ENCODE data around the gene MEGF10. TPM values are rescaled to one million over a fixed set of nuclear protein-coding genes. Genes with fewer than 3 reads are reported as not detected.

The MEGF10 gene
- total and polyA plus RNA-seq, 5 experiments from 2014 or later, result 0.22 TPM; not detected in 4

- POLR2A ChIA-PET, result no interaction called here
Observed at GRCh38 chr5:127363403-127363802, 72.8 kb downstream of the MEGF10 start.

DNA sequence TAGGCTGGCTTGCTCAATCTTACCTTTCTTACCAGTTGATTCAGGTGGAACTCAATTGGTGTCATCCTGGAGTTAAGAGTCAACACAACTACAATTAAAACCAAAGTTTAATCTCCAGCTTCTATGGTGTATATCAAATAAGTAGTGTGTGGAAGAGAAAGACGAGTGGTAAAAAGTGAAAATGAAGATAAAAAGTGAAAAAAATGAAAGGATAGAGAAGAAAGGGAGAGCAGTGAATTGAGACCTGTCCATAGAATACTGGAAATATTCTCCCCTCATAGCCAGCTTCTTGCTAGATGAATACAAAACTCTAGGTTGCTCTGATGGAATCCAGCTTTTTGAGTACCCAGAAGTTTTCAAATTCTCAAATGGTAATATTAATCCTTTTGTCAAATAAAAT lies 76.4 kb downstream of the MEGF10 start:
- no peak for DNase-seq
- Mint-ChIP-seq H3K9me3 (no peaks in the 10 kb centered on the region), H3K27me3 (peaks cover 10 to 24% (median 12%) of the 10 kb centered on the region in 5 donors), H3K4me1 (no peaks in the 10 kb centered on the region), H3K27ac (no peak overlapping the region), H3K36me3 (no peaks in the 10 kb centered on the region), H3K4me3 (no peak overlapping the region)
- ATAC-seq, result no peak
- POLR2A ChIA-PET, result no interaction called here

More at GRCh38 chr5:127363403-127363802, 72.8 kb downstream of the MEGF10 start:
- H3K27me3 Mint-ChIP-seq, result peaks cover 10 to 25% (median 12%) of the 10 kb centered on the region in 5 donors
- H3K9me3 Mint-ChIP-seq, result no peaks in the 10 kb centered on the region
- DNase-seq (no peak), ATAC-seq (no peak)
- H3K4me3 Mint-ChIP-seq, result no peak overlapping the region
- H3K27ac Mint-ChIP-seq, result no peak overlapping the region
- H3K36me3 Mint-ChIP-seq, result no peaks in the 10 kb centered on the region
- no peaks in the 10 kb centered on the region for H3K4me1 Mint-ChIP-seq

- H3K27me3 Mint-ChIP-seq, result peaks cover 10 to 24% (median 12%) of the 10 kb centered on the region in 5 donors
- no peaks in the 10 kb centered on the region for H3K4me1 Mint-ChIP-seq
- H3K27ac Mint-ChIP-seq, result no peak overlapping the region
- no peak for DNase-seq
- no peaks in the 10 kb centered on the region for H3K9me3 Mint-ChIP-seq
- H3K4me3 Mint-ChIP-seq, result no peak overlapping the region
- POLR2A ChIA-PET, result no interaction called here
- no peak for ATAC-seq
- no peaks in the 10 kb centered on the region for H3K36me3 Mint-ChIP-seq
Observed at GRCh38 chr5:127367946-127368465, 77.4 kb downstream of the MEGF10 start.

DNA sequence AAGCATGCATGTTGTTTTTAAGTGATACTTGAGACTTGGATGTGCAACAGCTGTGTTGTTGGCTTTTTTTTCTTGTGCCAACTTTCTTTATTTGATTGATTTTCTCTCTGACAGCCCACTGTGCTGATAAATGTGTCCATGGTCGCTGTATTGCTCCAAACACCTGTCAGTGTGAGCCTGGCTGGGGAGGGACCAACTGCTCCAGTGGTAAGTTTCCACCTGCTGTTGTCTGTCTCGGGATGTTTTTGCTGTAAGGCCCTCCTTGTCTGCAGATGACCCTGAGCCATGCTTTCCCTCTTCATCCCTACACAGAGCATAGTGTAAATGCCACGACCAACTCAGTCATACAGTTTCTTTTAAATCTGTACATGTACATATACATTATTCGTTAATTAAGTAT lies 79.2 kb downstream of the MEGF10 start:
- Mint-ChIP-seq H3K27ac (no peak overlapping the region), H3K36me3 (peaks cover 0 to 3% (median 0%) of the 10 kb centered on the region in 3 donors), H3K9me3 (peaks cover 0 to 9% (median 0%) of the 10 kb centered on the region in 9 donors), H3K27me3 (peaks cover 7 to 17% (median 10%) of the 10 kb centered on the region in 5 donors), H3K4me1 (no peaks in the 10 kb centered on the region), H3K4me3 (no peak overlapping the region)
- no peak for ATAC-seq
- no peak for DNase-seq
- POLR2A ChIA-PET, result no interaction called here

GRCh38 chr5:127370631-127371030 lies 80.0 kb downstream of the MEGF10 start:
- Mint-ChIP-seq H3K36me3 (peaks cover 0 to 5% (median 0%) of the 10 kb centered on the region in 3 donors), H3K9me3 (peaks cover 0 to 10% (median 0%) of the 10 kb centered on the region in 9 donors), H3K4me3 (no peak overlapping the region), H3K4me1 (no peaks in the 10 kb centered on the region), H3K27ac (no peak overlapping the region), H3K27me3 (peaks cover 5 to 11% (median 9%) of the 10 kb centered on the region in 5 donors)
- ATAC-seq, result no peak
- POLR2A ChIA-PET, result no interaction called here
- DNase-seq, result no peak

GRCh38 chr5:127373858-127374491 lies 83.4 kb downstream of the MEGF10 start:
- Mint-ChIP-seq H3K4me3 (no peak overlapping the region), H3K27me3 (peaks cover 4 to 6% (median 5%) of the 10 kb centered on the region in 5 donors), H3K9me3 (peaks cover 0 to 10% (median 0%) of the 10 kb centered on the region in 9 donors), H3K4me1 (no peaks in the 10 kb centered on the region), H3K27ac (no peak overlapping the region), H3K36me3 (peaks cover 0 to 5% (median 0%) of the 10 kb centered on the region in 3 donors)
- no peak for DNase-seq
- no peak for ATAC-seq
- POLR2A ChIA-PET, result no interaction called here

GRCh38 chr5:127375124-127375523 lies 84.5 kb downstream of the MEGF10 start:
- Mint-ChIP-seq H3K36me3 (peaks cover 0 to 5% (median 0%) of the 10 kb centered on the region in 3 donors), H3K4me3 (no peak overlapping the region), H3K4me1 (no peaks in the 10 kb centered on the region), H3K9me3 (peaks cover 0 to 10% (median 0%) of the 10 kb centered on the region in 9 donors), H3K27ac (no peak overlapping the region), H3K27me3 (peaks cover 5 to 15% (median 10%) of the 10 kb centered on the region in 5 donors)
- POLR2A ChIA-PET, result no interaction called here
- ATAC-seq (no peak), DNase-seq (no peak)

GRCh38 chr5:127375544-127376091 lies 85.0 kb downstream of the MEGF10 start:
- no peak for DNase-seq
- no peak for ATAC-seq
- peaks cover 5 to 19% (median 12%) of the 10 kb centered on the region in 5 donors for H3K27me3 Mint-ChIP-seq
- no peak overlapping the region for H3K4me3 Mint-ChIP-seq
- peaks cover 0 to 5% (median 0%) of the 10 kb centered on the region in 3 donors for H3K36me3 Mint-ChIP-seq
- no peaks in the 10 kb centered on the region for H3K4me1 Mint-ChIP-seq
- H3K9me3 Mint-ChIP-seq, result peaks cover 0 to 10% (median 0%) of the 10 kb centered on the region in 9 donors
- no peak overlapping the region for H3K27ac Mint-ChIP-seq
- POLR2A ChIA-PET, result no interaction called here

- H3K36me3 Mint-ChIP-seq, result peaks cover 0 to 5% (median 0%) of the 10 kb centered on the region in 3 donors
- no peak for ATAC-seq
- peaks cover 5 to 30% (median 16%) of the 10 kb centered on the region in 5 donors for H3K27me3 Mint-ChIP-seq
- H3K4me3 Mint-ChIP-seq, result no peak overlapping the region
- POLR2A ChIA-PET, result no interaction called here
- no peak for DNase-seq
- peaks cover 0 to 10% (median 0%) of the 10 kb centered on the region in 9 donors for H3K9me3 Mint-ChIP-seq
- H3K27ac Mint-ChIP-seq, result no peak overlapping the region
- H3K4me1 Mint-ChIP-seq, result no peaks in the 10 kb centered on the region
Observed at GRCh38 chr5:127377651-127378050, 87.1 kb downstream of the MEGF10 start.

- Mint-ChIP-seq H3K36me3 (no peaks in the 10 kb centered on the region), H3K27ac (no peak overlapping the region), H3K27me3 (peaks cover 1 to 14% (median 4%) of the 10 kb centered on the region in 5 donors), H3K4me3 (no peak overlapping the region), H3K9me3 (no peaks in the 10 kb centered on the region), H3K4me1 (no peaks in the 10 kb centered on the region)
- POLR2A ChIA-PET, result no interaction called here
- no peak for DNase-seq
- ATAC-seq, result no peak
Observed at GRCh38 chr5:127385936-127386335, 95.3 kb downstream of the MEGF10 start.

DNA sequence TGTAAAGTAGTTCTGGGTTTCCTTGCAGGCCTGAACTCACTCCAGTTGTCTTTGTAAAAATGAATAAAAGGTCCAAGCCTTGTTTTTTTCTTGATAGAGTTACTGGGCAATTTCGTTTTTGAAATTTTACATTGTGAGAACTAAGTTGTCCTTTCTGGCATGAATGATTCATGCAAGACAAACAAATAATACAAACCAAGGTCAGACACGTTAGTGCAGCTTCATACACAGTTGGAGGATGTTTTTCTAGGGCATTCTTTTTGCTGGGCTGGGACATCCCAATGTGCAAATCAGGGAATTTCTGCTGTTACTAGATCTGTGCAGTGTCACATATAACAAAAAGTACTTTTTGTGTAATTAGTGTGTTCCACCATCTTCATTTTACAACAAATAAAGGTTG lies 96.0 kb downstream of the MEGF10 start:
- ATAC-seq, result no peak
- Mint-ChIP-seq H3K27me3 (peaks cover under 1 to 13% (median 4%) of the 10 kb centered on the region in 5 donors), H3K4me1 (no peaks in the 10 kb centered on the region), H3K36me3 (no peaks in the 10 kb centered on the region), H3K4me3 (no peak overlapping the region), H3K27ac (no peak overlapping the region), H3K9me3 (no peaks in the 10 kb centered on the region)
- DNase-seq, result no peak
- POLR2A ChIA-PET, result no interaction called here

- Mint-ChIP-seq H3K27ac (no peak overlapping the region), H3K4me3 (no peak overlapping the region), H3K27me3 (peaks cover 0 to 4% (median 0%) of the 10 kb centered on the region in 5 donors), H3K9me3 (no peaks in the 10 kb centered on the region), H3K4me1 (peaks cover 0 to 3% (median 0%) of the 10 kb centered on the region in 4 donors), H3K36me3 (no peaks in the 10 kb centered on the region)
- POLR2A ChIA-PET, result no interaction called here
- ATAC-seq (no peak), DNase-seq (no peak)
Observed at GRCh38 chr5:127389601-127390000, 99.0 kb downstream of the MEGF10 start.

GRCh38 chr5:127392762-127393161 lies 102.2 kb downstream of the MEGF10 start:
- no peak for DNase-seq

More at GRCh38 chr5:127392762-127393161, 102.2 kb downstream of the MEGF10 start:
- H3K36me3 Mint-ChIP-seq, result no peaks in the 10 kb centered on the region
- H3K27me3 Mint-ChIP-seq, result peaks cover 3 to 19% (median 14%) of the 10 kb centered on the region in 5 donors
- no peak overlapping the region for H3K27ac Mint-ChIP-seq
- POLR2A ChIA-PET, result no interaction called here
- H3K4me3 Mint-ChIP-seq, result no peak overlapping the region
- no peaks in the 10 kb centered on the region for H3K9me3 Mint-ChIP-seq
- ATAC-seq, result no peak
- peaks cover 0 to 3% (median 0%) of the 10 kb centered on the region in 4 donors for H3K4me1 Mint-ChIP-seq
